Effector CD8-positive, alpha-beta T cell (primary cell): ENCODE results near the gene SH3BGR.

ENCODE experiments used
- DNase-seq: peaks from one replicate; lab custom pipeline; 2025; lab: John Stamatoyannopoulos, UW

Gene SH3BGR

GRCh38 chr21:39456665-39457064 is 4.9 kb downstream of the SH3BGR start:
- no peak for DNase-seq

- no peak for DNase-seq
Measured at GRCh38 chr21:39461419-39461818, 9.6 kb downstream of the SH3BGR start.

- DNase-seq = no peak
Measured at GRCh38 chr21:39463308-39463707, 11.5 kb downstream of the SH3BGR start.

GRCh38 chr21:39466584-39466983 is 14.8 kb downstream of the SH3BGR start:
- no peak for DNase-seq

GRCh38 chr21:39467746-39468145 is 16.0 kb downstream of the SH3BGR start:
- no peak for DNase-seq

GRCh38 chr21:39468559-39468958 is 16.8 kb downstream of the SH3BGR start:
- DNase-seq = no peak

GRCh38 chr21:39471598-39471997 is 19.8 kb downstream of the SH3BGR start:
- DNase-seq = no peak

- DNase-seq = no peak
Measured at GRCh38 chr21:39472786-39473185, 21.0 kb downstream of the SH3BGR start.

GRCh38 chr21:39474611-39475010 is 22.8 kb downstream of the SH3BGR start:
- no peak for DNase-seq

GRCh38 chr21:39479164-39479813 is 27.5 kb downstream of the SH3BGR start:
- no peak for DNase-seq

- DNase-seq = no peak
Measured at GRCh38 chr21:39479814-39480182, 28.0 kb downstream of the SH3BGR start.

GRCh38 chr21:39480271-39480670 is 28.5 kb downstream of the SH3BGR start:
- DNase-seq = no peak

GRCh38 chr21:39481886-39482285 is 30.1 kb downstream of the SH3BGR start:
- DNase-seq = no peak

GRCh38 chr21:39483917-39484316 is 32.1 kb downstream of the SH3BGR start:
- no peak for DNase-seq

- DNase-seq = no peak
Measured at GRCh38 chr21:39484711-39485276, 33.0 kb downstream of the SH3BGR start.

GRCh38 chr21:39489380-39489924 is 37.7 kb downstream of the SH3BGR start:
- no peak for DNase-seq

GRCh38 chr21:39499156-39499555 is 47.4 kb downstream of the SH3BGR start:
- DNase-seq = no peak

GRCh38 chr21:39502631-39503030 is 50.9 kb downstream of the SH3BGR start:
- DNase-seq = no peak

GRCh38 chr21:39503123-39503762 is 51.5 kb downstream of the SH3BGR start:
- DNase-seq = no peak

GRCh38 chr21:39504230-39504629 is 52.5 kb downstream of the SH3BGR start:
- DNase-seq = no peak

GRCh38 chr21:39510240-39510639 is 58.5 kb downstream of the SH3BGR start:
- DNase-seq = no peak

GRCh38 chr21:39511102-39511501 is 59.3 kb downstream of the SH3BGR start:
- DNase-seq = no peak

GRCh38 chr21:39513735-39514134 is 62.0 kb downstream of the SH3BGR start:
- no peak for DNase-seq
